Spleen (tissue), 11 donors: ENCODE measurements around the gene MIAT. TPM values are rescaled to one million over a fixed set of nuclear protein-coding genes. Genes with fewer than 3 reads are reported as not detected.
"Not testable (repeated sequence)": the region's sequence is repeated elsewhere in the genome, so short reads cannot be mapped to it uniquely, and the experiment has no call there.

Experiments
- DNase-seq: peaks from one replicate; pipeline ENCODE4 v3.0.0-alpha.2; 2020
- H3K27ac ChIP-seq, 8 donors: fragments of 200-600 bp; sonication (generic) in 7 of 8; 1 replicate in 4 of 8; 2 replicates in 4 of 8; pipeline versions ENCODE4 v1.5.0 to v1.8.0; 2016 to 2021; ENCODE audit warnings: inconsistent platforms in 4 of 8, mild to moderate bottlenecking in 4 of 8, moderate library complexity in 1 of 8
- H3K27me3 ChIP-seq, 7 donors: fragments of 200-600 bp; sonication (generic) in 6 of 7; replicated peaks in 1 of 7; 1 replicate in 4 of 7; 2 replicates in 3 of 7; pipeline versions ENCODE4 v1.5.0 to v1.8.0; 2016 to 2021; ENCODE audit warnings: inconsistent platforms in 3 of 7, mild to moderate bottlenecking in 1 of 7
- H3K36me3 ChIP-seq, 6 donors: fragments of 200-600 bp; sonication (generic) in 5 of 6; 1 replicate in 4 of 6; 2 replicates in 2 of 6; pipeline versions ENCODE4 v1.5.0 to v1.8.0; 2016 to 2021; ENCODE audit warnings: inconsistent platforms in 2 of 6
- H3K4me1 ChIP-seq, 6 donors: fragments of 200-600 bp; sonication (generic) in 5 of 6; 1 replicate in 3 of 6; 2 replicates in 3 of 6; pipeline versions ENCODE4 v1.5.0 to v1.8.0; 2016 to 2021; ENCODE audit warnings: inconsistent platforms in 3 of 6
- H3K4me3 ChIP-seq, 8 donors: fragments of 200-600 bp; sonication (generic) in 7 of 8; 1 replicate in 4 of 8; 2 replicates in 4 of 8; pipeline versions ENCODE4 v1.5.0 to v1.8.0; 2016 to 2021; ENCODE audit warnings: inconsistent platforms in 4 of 8, mild to moderate bottlenecking in 4 of 8, moderate library complexity in 2 of 8
- H3K9me3 ChIP-seq, 8 donors: fragments of 200-600 bp; sonication (generic) in 7 of 8; 1 replicate in 4 of 8; 2 replicates in 4 of 8; pipeline versions ENCODE4 v1.5.0 to v1.8.0; 2016 to 2021; ENCODE audit warnings: inconsistent platforms in 4 of 8
- CTCF ChIP-seq, 11 experiments: fragments of 200-600 bp in 7 of 11; fragments of 450-650 bp in 4 of 11; sonication (generic) in 4 of 11; IDR thresholded peaks in 8 of 11; conservative IDR thresholded peaks in 3 of 11; 1 replicate in 7 of 11; 2 replicates in 4 of 11; pipeline versions ENCODE4 v1.4.0 to v1.8.0; 2016 to 2021; ENCODE audit warnings: antibody characterized with exemption in 11 of 11, inconsistent platforms in 4 of 11, mild to moderate bottlenecking in 1 of 11
- POLR2A ChIP-seq, 3 donors: fragments of 450-650 bp; IDR thresholded peaks; one replicate each; pipeline ENCODE4 v1.5.1; 2017; ENCODE audit warnings: antibody characterized with exemption in 3 of 3, mild to moderate bottlenecking in 1 of 3
- POLR2AphosphoS5 ChIP-seq, 3 donors: sonication (generic); formaldehyde crosslinking; IDR thresholded peaks; one replicate each; pipeline ENCODE4 v1.5.1; 2017; ENCODE audit warnings: antibody characterized with exemption in 3 of 3
- WGBS, 5 donors: extraction: QIAGEN DNeasy Blood & Tissue Kit in 3 of 5; methylation state at CpG; one replicate each; pipeline versions ENCODE4 v1.1.5 to v1.1.7; 2013 to 2018; 5-methylcytosine and 5-hydroxymethylcytosine counted together
- intact Hi-C: fragments of 100-400 bp; cut with DNase I; formaldehyde crosslinking; loops from one replicate; pipeline ENCODE4 v1.15.0; 2023; ENCODE audit warnings: low total_unique reads
- polyA plus RNA-seq, 3 donors: library from polyadenylated mRNA; stranded (reverse); fragments of 200-250 nt; gene quantifications; one replicate each; pipeline ENCODE4 v1.2.1, GENCODE V29; 2013
- total RNA-seq, 7 donors: library from RNA; depleted of rRNA in 3 of 7; stranded (reverse); fragments of >200 nt in 3 of 7; fragmentation: NEBNext Ultra II Directional in 4 of 7; extraction: Animal tissue kit (Norgen Biotek cat#: 25700) in 4 of 7; gene quantifications; one replicate each; pipeline versions ENCODE4 v1.1.0 to v1.2.1, GENCODE V29; 2016 to 2021
- donor health status: healthy with polysubstance abuse.
- donor health status: DM: no; HTN: no; CAD: no; lungs with moderate emphysema.
- donor health status: DM: no; HTN: no; CAD: no.
- donor health status: Bipolar disorder and iron deficiency.
- donor health status: healthy.
- donor health status: DM: no; HTN: no; CAD: no.
- donor health status: DM: yes; HTN: yes; CAD: no.

MIAT gene
- total and polyA plus RNA-seq, 10 donors: 0.77 to 62.4 (median 19.5) TPM

- peaks cover 0 to 18% (median 0%) of the 10 kb centered on the region in 6 donors for H3K4me1 ChIP-seq
- WGBS, 5 donors: 97 to 98% (median 98%) methylated on average over 6 of the region's 6 CpGs
- TF ChIP-seq POLR2A (IDR thresholded peaks at IDR 0.05) (no peak), CTCF (IDR thresholded peaks at IDR 0.05 in 8 of 11, conservative IDR thresholded peaks at IDR 0.05 in 3 of 11) (no peak)
These were observed 45.8 kb downstream of the MIAT start for GRCh38 chr22:26702906-26703830.

GRCh38 chr22:26705379-26705778, 48.0 kb downstream of the MIAT start:
- peaks cover 0 to 57% (median 6%) of the 10 kb centered on the region in 6 donors for H3K36me3 ChIP-seq
- WGBS, 5 donors: 60 to 68% (median 63%) methylated on average over 4 of the region's 4 CpGs
- DNase-seq, intact Hi-C loops, H3K4me3 ChIP-seq, H3K27me3 ChIP-seq: not testable (repeated sequence)
- peak overlapping the region in 1 of 8 donors; percentile 54 for H3K27ac ChIP-seq
- H3K9me3 ChIP-seq: peaks cover 0 to 17% (median 14%) of the 10 kb centered on the region in 8 donors
- H3K4me1 ChIP-seq: peaks cover 0 to 29% (median under 1%) of the 10 kb centered on the region in 6 donors

More at GRCh38 chr22:26702906-26703830, 45.8 kb downstream of the MIAT start:
- no peak overlapping the region for H3K4me3 ChIP-seq
- H3K36me3 ChIP-seq: peaks cover 2 to 60% (median 28%) of the 10 kb centered on the region in 6 donors
- no peak overlapping the region for H3K27ac ChIP-seq
- intact Hi-C loops: no loop called here
- DNase-seq: no peak
- H3K27me3 ChIP-seq: no peaks in the 10 kb centered on the region
- peaks cover 0 to 27% (median 22%) of the 10 kb centered on the region in 8 donors for H3K9me3 ChIP-seq

- TF ChIP-seq POLR2AphosphoS5 (IDR thresholded peaks at IDR 0.05) (no peak), CTCF (IDR thresholded peaks at IDR 0.05 in 8 of 11, conservative IDR thresholded peaks at IDR 0.05 in 3 of 11) (no peak), POLR2A (IDR thresholded peaks at IDR 0.05) (no peak)
- no peak for DNase-seq
- peaks cover 0 to 59% (median 6%) of the 10 kb centered on the region in 6 donors for H3K36me3 ChIP-seq
- peaks cover 0 to 15% (median 12%) of the 10 kb centered on the region in 8 donors for H3K9me3 ChIP-seq
- WGBS, 5 donors: 85 to 98% (median 95%) methylated on average over 2 of the region's 2 CpGs
- H3K27ac ChIP-seq: peak overlapping the region in 1 of 8 donors; percentile 39
- H3K4me1 ChIP-seq: peaks cover 0 to 47% (median 14%) of the 10 kb centered on the region in 6 donors
- H3K4me3 ChIP-seq: no peak overlapping the region
- H3K27me3 ChIP-seq: no peaks in the 10 kb centered on the region
- intact Hi-C loops: no loop called here
These were observed 49.7 kb downstream of the MIAT start for GRCh38 chr22:26707090-26707489.

- no peak for TF ChIP-seq POLR2A (IDR thresholded peaks at IDR 0.05)
- no peak for TF ChIP-seq CTCF (IDR thresholded peaks at IDR 0.05 in 8 of 11, conservative IDR thresholded peaks at IDR 0.05 in 3 of 11)
- no peak for TF ChIP-seq POLR2AphosphoS5 (IDR thresholded peaks at IDR 0.05)
- WGBS, 5 donors: 92 to 97% (median 97%) methylated on average over 2 of the region's 2 CpGs
- intact Hi-C loops: no loop called here
These were observed 50.2 kb downstream of the MIAT start for GRCh38 chr22:26707581-26707980.

More at GRCh38 chr22:26707581-26707980, 50.2 kb downstream of the MIAT start:
- no peaks in the 10 kb centered on the region for H3K27me3 ChIP-seq
- peaks cover 0 to 52% (median 17%) of the 10 kb centered on the region in 6 donors for H3K4me1 ChIP-seq
- no peak overlapping the region for H3K4me3 ChIP-seq
- no peak for DNase-seq
- peak overlapping the region in 1 of 8 donors; percentile 39 for H3K27ac ChIP-seq
- peaks cover 0 to 61% (median 6%) of the 10 kb centered on the region in 6 donors for H3K36me3 ChIP-seq
- H3K9me3 ChIP-seq: peaks cover 0 to 15% (median 12%) of the 10 kb centered on the region in 8 donors
